HEK293 (cell line): ENCODE data around the gene LCE2A.

Source experiments
- MYNN ChIP-seq: fragments of 450-650 bp; formaldehyde crosslinking; IDR thresholded peaks from 2 replicates; pipeline ENCODE4 v1.5.1; 2016; ENCODE audit warnings: missing biosample characterization, missing genetic modification characterization, borderline replicate concordance
- OSR2 ChIP-seq: fragments of 450-650 bp; formaldehyde crosslinking; IDR thresholded peaks from 2 replicates; pipeline ENCODE4 v1.5.1; 2016; ENCODE audit warnings: missing biosample characterization, missing genetic modification characterization
- OVOL3 ChIP-seq: fragments of 450-650 bp; formaldehyde crosslinking; IDR thresholded peaks from 2 replicates; pipeline ENCODE4 v1.5.1; 2016; ENCODE audit warnings: missing biosample characterization, missing genetic modification characterization
- ZNF133 ChIP-seq: fragments of 450-650 bp; formaldehyde crosslinking; IDR thresholded peaks from 2 replicates; pipeline ENCODE4 v1.5.1; 2016; ENCODE audit warnings: missing biosample characterization, missing genetic modification characterization
- ZNF138 ChIP-seq: fragments of 450-650 bp; formaldehyde crosslinking; IDR thresholded peaks from 2 replicates; pipeline ENCODE4 v1.5.1; 2016; ENCODE audit warnings: missing biosample characterization, missing genetic modification characterization, borderline replicate concordance
- ZNF23 ChIP-seq: fragments of 450-650 bp; formaldehyde crosslinking; IDR thresholded peaks from 2 replicates; pipeline ENCODE4 v1.5.1; 2016; ENCODE audit warnings: missing biosample characterization, missing genetic modification characterization, borderline replicate concordance
- ZNF24 ChIP-seq: fragments of 450-650 bp; formaldehyde crosslinking; IDR thresholded peaks from 2 replicates; pipeline ENCODE4 v1.5.1; 2016; ENCODE audit warnings: missing biosample characterization, missing genetic modification characterization
- ZNF274 ChIP-seq, 2 experiments: fragments of 200-500 bp in 1 of 2; fragments of 450-650 bp in 1 of 2; sonication (Bioruptor generic) in 1 of 2; formaldehyde crosslinking in 1 of 2; IDR thresholded peaks; 2 replicates each; pipeline versions ENCODE4 v1.5.1 to v1.6.1; 2014 to 2016; ENCODE audit warnings: borderline replicate concordance in 1 of 2, inconsistent platforms in 1 of 2, low read length in 1 of 2, missing biosample characterization in 1 of 2, missing genetic modification characterization in 1 of 2
- ZNF324 ChIP-seq: fragments of 450-650 bp; formaldehyde crosslinking; IDR thresholded peaks from 2 replicates; pipeline ENCODE4 v1.5.1; 2016; ENCODE audit warnings: missing biosample characterization, missing genetic modification characterization
- TF ChIP-seq, protein P1 (sequence below): fragments of 450-650 bp; formaldehyde crosslinking; IDR thresholded peaks from 2 replicates; pipeline ENCODE4 v1.5.1; 2016; ENCODE audit warnings: missing biosample characterization, missing genetic modification characterization, borderline replicate concordance
- TF ChIP-seq, protein P2 (sequence below): fragments of 450-650 bp; formaldehyde crosslinking; IDR thresholded peaks from 2 replicates; pipeline ENCODE4 v1.5.0; 2017; ENCODE audit warnings: missing biosample characterization, missing genetic modification characterization, borderline replicate concordance
- TF ChIP-seq, protein P3 (sequence below): fragments of 450-650 bp; formaldehyde crosslinking; IDR thresholded peaks from 2 replicates; pipeline ENCODE4 v1.5.1; 2016; ENCODE audit warnings: missing biosample characterization, missing genetic modification characterization

DNA sequence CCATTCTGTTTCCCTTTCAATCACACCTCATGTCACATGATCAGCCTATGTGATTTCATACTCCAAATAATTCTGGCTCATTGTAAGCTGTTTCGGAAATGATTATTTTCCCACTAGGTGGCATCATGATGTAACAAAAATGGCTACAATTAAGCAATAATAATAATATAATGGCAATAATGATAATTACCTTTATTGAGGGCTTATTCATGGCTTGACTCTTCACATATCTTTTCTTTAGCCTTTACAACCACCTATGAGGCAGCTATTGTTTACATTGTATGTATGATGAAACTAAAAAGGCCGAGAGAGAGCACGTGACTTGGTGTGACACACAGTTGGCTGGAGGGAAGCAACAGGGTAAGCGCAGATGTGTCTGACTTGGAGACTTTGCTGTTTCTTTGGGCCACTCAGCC is 47.2 kb downstream of the LCE2A start:
- TF ChIP-seq ZNF138 (tag by site-specific recombination), result no peak
- TF ChIP-seq ZNF133 (tag by site-specific recombination), result no peak
- TF ChIP-seq, protein P1, sequence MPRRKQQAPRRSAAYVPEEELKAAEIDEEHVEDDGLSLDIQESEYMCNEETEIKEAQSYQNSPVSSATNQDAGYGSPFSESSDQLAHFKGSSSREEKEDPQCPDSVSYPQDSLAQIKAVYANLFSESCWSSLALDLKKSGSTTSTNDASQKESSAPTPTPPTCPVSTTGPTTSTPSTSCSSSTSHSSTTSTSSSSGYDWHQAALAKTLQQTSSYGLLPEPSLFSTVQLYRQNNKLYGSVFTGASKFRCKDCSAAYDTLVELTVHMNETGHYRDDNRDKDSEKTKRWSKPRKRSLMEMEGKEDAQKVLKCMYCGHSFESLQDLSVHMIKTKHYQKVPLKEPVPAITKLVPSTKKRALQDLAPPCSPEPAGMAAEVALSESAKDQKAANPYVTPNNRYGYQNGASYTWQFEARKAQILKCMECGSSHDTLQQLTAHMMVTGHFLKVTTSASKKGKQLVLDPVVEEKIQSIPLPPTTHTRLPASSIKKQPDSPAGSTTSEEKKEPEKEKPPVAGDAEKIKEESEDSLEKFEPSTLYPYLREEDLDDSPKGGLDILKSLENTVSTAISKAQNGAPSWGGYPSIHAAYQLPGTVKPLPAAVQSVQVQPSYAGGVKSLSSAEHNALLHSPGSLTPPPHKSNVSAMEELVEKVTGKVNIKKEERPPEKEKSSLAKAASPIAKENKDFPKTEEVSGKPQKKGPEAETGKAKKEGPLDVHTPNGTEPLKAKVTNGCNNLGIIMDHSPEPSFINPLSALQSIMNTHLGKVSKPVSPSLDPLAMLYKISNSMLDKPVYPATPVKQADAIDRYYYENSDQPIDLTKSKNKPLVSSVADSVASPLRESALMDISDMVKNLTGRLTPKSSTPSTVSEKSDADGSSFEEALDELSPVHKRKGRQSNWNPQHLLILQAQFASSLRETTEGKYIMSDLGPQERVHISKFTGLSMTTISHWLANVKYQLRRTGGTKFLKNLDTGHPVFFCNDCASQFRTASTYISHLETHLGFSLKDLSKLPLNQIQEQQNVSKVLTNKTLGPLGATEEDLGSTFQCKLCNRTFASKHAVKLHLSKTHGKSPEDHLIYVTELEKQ (tag by site-specific recombination), result no peak
- no peak for TF ChIP-seq OVOL3 (tag by site-specific recombination)
- TF ChIP-seq ZNF274 (IDR thresholded peaks at IDR 0.05; ENCODE audit: low read length), result no peak
- TF ChIP-seq ZNF274 (tag by site-specific recombination; IDR thresholded peaks at IDR 0.05; ENCODE audit: borderline replicate concordance), result no peak
- TF ChIP-seq, protein P2, sequence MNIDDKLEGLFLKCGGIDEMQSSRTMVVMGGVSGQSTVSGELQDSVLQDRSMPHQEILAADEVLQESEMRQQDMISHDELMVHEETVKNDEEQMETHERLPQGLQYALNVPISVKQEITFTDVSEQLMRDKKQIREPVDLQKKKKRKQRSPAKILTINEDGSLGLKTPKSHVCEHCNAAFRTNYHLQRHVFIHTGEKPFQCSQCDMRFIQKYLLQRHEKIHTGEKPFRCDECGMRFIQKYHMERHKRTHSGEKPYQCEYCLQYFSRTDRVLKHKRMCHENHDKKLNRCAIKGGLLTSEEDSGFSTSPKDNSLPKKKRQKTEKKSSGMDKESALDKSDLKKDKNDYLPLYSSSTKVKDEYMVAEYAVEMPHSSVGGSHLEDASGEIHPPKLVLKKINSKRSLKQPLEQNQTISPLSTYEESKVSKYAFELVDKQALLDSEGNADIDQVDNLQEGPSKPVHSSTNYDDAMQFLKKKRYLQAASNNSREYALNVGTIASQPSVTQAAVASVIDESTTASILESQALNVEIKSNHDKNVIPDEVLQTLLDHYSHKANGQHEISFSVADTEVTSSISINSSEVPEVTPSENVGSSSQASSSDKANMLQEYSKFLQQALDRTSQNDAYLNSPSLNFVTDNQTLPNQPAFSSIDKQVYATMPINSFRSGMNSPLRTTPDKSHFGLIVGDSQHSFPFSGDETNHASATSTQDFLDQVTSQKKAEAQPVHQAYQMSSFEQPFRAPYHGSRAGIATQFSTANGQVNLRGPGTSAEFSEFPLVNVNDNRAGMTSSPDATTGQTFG (tag by site-specific recombination), result no peak
- TF ChIP-seq, protein P3, sequence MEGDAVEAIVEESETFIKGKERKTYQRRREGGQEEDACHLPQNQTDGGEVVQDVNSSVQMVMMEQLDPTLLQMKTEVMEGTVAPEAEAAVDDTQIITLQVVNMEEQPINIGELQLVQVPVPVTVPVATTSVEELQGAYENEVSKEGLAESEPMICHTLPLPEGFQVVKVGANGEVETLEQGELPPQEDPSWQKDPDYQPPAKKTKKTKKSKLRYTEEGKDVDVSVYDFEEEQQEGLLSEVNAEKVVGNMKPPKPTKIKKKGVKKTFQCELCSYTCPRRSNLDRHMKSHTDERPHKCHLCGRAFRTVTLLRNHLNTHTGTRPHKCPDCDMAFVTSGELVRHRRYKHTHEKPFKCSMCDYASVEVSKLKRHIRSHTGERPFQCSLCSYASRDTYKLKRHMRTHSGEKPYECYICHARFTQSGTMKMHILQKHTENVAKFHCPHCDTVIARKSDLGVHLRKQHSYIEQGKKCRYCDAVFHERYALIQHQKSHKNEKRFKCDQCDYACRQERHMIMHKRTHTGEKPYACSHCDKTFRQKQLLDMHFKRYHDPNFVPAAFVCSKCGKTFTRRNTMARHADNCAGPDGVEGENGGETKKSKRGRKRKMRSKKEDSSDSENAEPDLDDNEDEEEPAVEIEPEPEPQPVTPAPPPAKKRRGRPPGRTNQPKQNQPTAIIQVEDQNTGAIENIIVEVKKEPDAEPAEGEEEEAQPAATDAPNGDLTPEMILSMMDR (tag by site-specific recombination), result no peak
- no peak for TF ChIP-seq MYNN (tag by site-specific recombination)
- no peak for TF ChIP-seq ZNF23 (tag by site-specific recombination)
- no peak for TF ChIP-seq ZNF24 (tag by site-specific recombination)
- TF ChIP-seq OSR2 (tag by site-specific recombination), result no peak
- TF ChIP-seq ZNF324 (tag by site-specific recombination), result no peak
